Activated T-cell treated with anti-CD3 and anti-CD28 coated beads for 24 hours (primary cell): ENCODE measurements around the gene CDCA7L.
"Not testable (repeated sequence)": the region's sequence is repeated elsewhere in the genome, so short reads cannot be mapped to it uniquely, and the experiment has no call there.

Source experiments
- DNase-seq: peaks from one replicate; pipeline ENCODE4 v3.0.0-alpha.2; 2020; ENCODE audit warnings: low read depth

CDCA7L gene

GRCh38 chr7:21944616-21945453 is 864 bp downstream of the CDCA7L start:
- DNase-seq = no peak

- DNase-seq = no peak
These were observed 2.3 kb downstream of the CDCA7L start for GRCh38 chr7:21943436-21943835.

DNA sequence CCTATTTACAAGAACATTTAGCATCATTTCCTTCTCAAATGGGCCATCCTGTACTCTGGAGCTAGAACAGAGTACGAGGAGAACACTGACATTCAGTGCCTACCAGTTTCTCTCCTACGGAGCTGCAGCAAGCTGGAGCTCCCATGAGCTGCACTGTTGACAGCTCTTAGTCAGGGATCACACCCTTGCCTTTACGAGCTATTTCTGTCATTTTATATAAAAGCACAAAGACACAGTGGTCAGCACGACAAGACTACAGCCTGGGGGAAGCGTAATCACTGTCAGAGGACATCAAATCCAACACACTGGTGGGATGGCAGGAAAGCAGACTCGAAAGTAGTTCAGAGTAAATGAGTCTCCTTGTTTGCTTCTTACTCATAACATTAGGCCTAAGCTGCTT is 2.7 kb downstream of the CDCA7L start:
- DNase-seq = no peak

DNA sequence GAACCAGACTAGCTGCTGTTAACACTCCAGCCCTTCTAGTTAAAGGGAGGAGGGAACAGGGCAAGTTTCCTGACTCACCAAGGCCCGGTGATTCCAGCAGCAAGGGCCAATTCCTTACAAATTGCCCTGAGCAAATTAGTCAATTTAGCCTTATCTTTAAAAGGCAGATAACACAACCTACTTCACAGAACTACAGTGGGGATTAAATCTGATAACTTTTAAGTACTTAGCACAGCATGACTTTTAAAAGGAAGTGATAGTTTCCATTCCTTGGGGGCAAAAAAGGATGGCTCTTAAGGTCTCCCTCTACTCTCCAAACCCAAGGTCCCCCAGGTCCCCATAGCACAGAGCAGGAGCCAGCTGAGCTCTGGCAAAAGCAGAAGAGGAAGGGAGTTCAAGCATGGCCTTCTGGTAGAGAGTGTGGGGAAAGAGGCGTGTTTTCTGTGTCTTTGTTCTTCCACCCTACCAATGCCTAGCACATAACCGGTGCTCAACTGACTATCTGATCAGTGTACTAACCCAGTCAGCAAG is 4.0 kb downstream of the CDCA7L start:
- no peak for DNase-seq

- DNase-seq = no peak
These were observed 5.8 kb downstream of the CDCA7L start for GRCh38 chr7:21939858-21940372.

DNA sequence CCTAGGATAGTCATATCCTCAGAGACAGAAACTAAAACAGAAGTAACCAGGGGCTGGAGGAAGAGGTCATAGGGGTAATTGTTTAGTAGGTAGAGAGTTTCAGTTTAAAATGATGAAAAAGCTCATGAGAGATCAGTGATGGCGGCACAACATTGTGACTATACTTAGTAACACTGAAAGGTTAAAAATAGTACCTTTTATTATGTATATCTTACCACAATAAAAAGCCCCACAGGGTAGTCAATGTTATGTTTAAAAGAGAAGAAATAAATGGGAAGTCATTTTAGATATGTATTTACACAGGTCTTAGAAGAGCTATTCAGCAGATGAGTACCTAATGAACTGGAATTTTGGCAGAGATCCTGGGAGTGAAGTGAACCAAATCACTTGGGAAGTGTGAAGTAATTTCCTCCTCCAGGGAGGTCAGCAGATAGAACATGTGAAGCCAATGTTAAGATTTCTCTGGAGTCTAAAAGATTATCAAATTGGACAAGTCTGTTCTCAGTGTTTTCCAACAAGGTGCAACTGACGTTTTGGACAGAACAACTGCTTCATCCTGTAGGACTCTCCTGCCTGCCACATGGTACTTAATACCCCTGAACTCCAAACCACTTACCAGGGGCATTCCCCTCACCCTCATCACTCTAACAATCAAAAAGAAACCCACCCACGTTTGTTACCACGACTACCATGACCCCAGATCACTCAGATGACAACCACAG is 6.4 kb downstream of the CDCA7L start:
- DNase-seq = peak; percentile 65

GRCh38 chr7:21938463-21938862 is 7.2 kb downstream of the CDCA7L start:
- no peak for DNase-seq

DNA sequence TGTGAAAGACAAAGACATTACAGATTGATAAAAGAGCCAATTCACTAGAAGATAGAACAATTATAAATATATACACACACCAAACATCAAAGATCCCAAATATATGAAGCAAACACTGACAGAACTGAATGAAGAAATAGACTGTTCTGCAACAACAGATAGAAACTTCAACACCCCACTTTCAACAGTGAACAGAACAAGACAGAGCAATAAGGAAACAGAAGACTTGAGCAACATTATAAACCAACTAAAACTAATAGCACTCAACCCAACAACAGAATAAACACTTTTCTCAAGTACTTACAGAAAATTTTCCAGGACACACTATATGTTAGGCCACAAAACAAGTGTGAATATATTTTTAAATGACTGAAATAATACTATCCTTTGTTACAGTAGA is 10.9 kb downstream of the CDCA7L start:
- DNase-seq = no peak

GRCh38 chr7:21933293-21933692 is 12.4 kb downstream of the CDCA7L start:
- DNase-seq = not testable (repeated sequence)

GRCh38 chr7:21927693-21928092 is 18.0 kb downstream of the CDCA7L start:
- DNase-seq = no peak

GRCh38 chr7:21926448-21926847 is 19.3 kb downstream of the CDCA7L start:
- no peak for DNase-seq

DNA sequence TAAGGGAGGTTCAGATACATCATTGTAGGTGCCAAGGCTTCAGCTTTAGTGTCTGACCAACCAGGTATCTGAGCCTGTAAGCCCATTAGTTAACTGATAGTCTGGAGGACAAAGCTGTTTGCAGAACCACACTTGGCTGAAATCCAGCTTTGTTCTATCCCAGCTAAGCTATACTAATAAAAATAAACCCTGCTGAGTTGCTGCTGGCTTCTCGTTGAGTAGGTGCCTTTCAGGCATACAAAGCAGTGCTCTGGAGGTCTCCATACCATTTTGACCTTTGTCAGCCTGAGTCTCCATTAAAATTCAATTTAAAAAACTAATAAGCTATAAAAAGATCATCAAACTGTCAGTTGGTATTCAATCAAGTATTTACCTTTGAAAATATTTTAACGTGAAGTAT is 22.0 kb downstream of the CDCA7L start:
- DNase-seq = no peak

- no peak for DNase-seq
These were observed 23.1 kb downstream of the CDCA7L start for GRCh38 chr7:21922605-21923004.

GRCh38 chr7:21920936-21921335 is 24.8 kb downstream of the CDCA7L start:
- DNase-seq = no peak

DNA sequence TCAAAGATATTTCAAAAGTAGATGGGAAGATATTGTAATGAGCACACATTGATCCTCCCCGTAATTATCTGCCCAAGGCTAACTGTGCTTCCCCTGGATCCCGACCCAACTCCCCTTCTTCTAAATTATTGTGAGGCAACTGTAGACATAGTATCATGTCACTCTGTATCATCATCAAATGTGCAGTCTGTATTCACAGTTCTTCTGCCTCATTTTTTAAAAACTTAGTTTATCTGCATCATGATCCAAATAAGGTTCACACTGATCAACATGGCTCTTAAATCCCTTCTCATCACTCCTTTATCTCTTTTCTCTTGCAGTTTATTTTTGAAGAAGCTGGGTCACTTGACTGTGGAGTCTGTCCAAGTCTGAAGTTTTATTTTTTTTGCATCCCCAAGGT is 27.5 kb downstream of the CDCA7L start:
- DNase-seq = no peak

- DNase-seq = no peak
These were observed 29.1 kb downstream of the CDCA7L start for GRCh38 chr7:21916629-21917028.

DNA sequence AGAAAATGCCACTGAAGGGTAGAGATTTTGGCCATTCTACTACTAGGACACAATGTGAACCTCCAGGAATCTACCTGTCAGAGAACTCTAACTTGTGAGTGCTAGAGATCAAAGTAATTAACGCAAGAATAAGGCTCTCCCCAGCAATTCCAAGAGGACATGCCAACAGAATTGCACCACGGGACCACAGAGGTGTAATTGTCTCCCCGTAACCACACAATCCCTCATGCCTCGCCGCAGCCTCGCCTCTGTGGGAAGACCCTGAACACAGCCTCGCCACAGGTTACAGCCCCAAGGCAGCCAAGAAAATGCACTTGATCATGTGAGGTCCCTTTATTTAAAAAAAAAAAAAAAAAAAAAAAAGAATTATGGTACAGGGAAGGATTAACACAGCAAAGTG is 29.5 kb downstream of the CDCA7L start:
- DNase-seq = no peak

DNA sequence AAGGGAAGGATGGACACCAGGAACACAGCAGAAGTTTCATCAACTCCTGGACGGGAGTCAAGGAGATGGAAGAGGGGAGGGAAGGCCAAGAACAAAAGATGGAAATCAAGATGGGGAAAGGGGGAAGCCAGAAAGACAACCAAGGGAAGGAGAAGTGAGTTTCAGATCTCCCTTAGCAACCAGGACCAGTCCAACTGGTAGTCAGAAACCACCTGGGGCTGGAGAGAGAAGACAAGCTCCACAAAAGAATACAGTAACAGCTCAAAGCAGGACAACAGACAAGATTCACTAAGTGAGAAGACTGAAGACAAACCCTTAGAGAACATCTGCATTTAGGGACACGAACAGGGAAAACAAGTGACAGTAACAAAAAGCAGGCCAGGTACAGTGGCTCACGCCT is 30.6 kb downstream of the CDCA7L start:
- no peak for DNase-seq

- no peak for DNase-seq
These were observed 31.0 kb downstream of the CDCA7L start for GRCh38 chr7:21914671-21915070.

- DNase-seq = no peak
These were observed 32.5 kb downstream of the CDCA7L start for GRCh38 chr7:21912931-21913780.

DNA sequence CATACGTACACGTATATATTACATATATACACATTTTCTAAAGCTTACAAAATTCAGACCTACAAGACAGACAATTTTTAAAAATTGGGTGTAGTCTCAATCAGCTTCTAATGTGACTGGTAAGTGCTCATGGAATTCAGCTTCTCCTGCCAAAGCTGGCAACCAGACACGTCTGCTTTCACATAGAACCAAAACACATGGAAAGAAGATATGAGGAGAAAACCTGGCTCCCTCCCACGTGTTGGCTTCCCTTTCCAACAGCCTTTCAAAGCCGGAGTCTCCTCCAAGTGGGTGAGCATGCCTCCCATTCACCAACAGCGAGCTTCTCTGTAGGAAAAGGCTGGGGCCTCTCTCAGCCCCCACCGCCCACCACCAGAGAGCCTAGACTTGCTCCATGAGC is 33.4 kb downstream of the CDCA7L start:
- DNase-seq = no peak

- no peak for DNase-seq
These were observed 34.3 kb downstream of the CDCA7L start for GRCh38 chr7:21911341-21911875.
